Aorta (tissue), 5 donors: Measurements from ENCODE around the gene ANXA10. TPM values are rescaled to one million over a fixed set of nuclear protein-coding genes. Genes with fewer than 3 reads are reported as not detected.
"Not testable (repeated sequence)": the region's sequence is repeated elsewhere in the genome, so short reads cannot be mapped to it uniquely, and the experiment has no call there.

Source experiments
- ATAC-seq: fragments of 200-7000 bp; cut with Tn5 transposase; one replicate; pipeline ENCODE4 v1.9.1; 2022; ENCODE audit warnings: moderate library complexity; ENCODE audit not compliant: low FRiP score
- DNase-seq, 2 donors: peaks; one replicate each; pipeline ENCODE4 v3.0.0-alpha.2; 2020
- H3K27ac ChIP-seq, 2 donors: one replicate each; pipeline ENCODE4 v1.5.1; 2013; ENCODE audit warnings: low read length in 2 of 2, mild to moderate bottlenecking in 2 of 2, moderate library complexity in 2 of 2, control low read depth in 1 of 2, inconsistent platforms in 1 of 2, low read depth in 1 of 2
- H3K27me3 ChIP-seq, 2 donors: one replicate each; pipeline ENCODE4 v1.6.1; 2013; ENCODE audit warnings: control low read depth in 1 of 2, low read length in 1 of 2, mild to moderate bottlenecking in 1 of 2, moderate library complexity in 1 of 2; ENCODE audit not compliant: insufficient read depth in 2 of 2, control insufficient read depth in 1 of 2
- H3K36me3 ChIP-seq, 2 donors: one replicate each; pipeline ENCODE4 v1.6.1; 2013; ENCODE audit warnings: control low read depth in 1 of 2, low read length in 1 of 2, mild to moderate bottlenecking in 1 of 2; ENCODE audit not compliant: insufficient read depth in 2 of 2, control insufficient read depth in 1 of 2
- H3K4me1 ChIP-seq, 2 donors: one replicate each; pipeline ENCODE4 v1.6.1; 2013; ENCODE audit warnings: low read length in 2 of 2, control low read depth in 1 of 2, mild to moderate bottlenecking in 1 of 2, moderate library complexity in 1 of 2; ENCODE audit not compliant: insufficient read depth in 2 of 2, control insufficient read depth in 1 of 2
- H3K4me3 ChIP-seq, 2 donors: one replicate each; pipeline ENCODE4 v1.5.1; 2013; ENCODE audit warnings: low read length in 2 of 2, control low read depth in 1 of 2, mild to moderate bottlenecking in 1 of 2
- H3K9me3 ChIP-seq: one replicate; pipeline ENCODE4 v1.6.1; 2013; ENCODE audit warnings: mild to moderate bottlenecking, low read length; ENCODE audit not compliant: control insufficient read depth
- WGBS, 2 donors: extraction: QIAGEN DNeasy Blood & Tissue Kit; methylation state at CpG; one replicate each; pipeline ENCODE4 v1.1.7; 2013; 5-methylcytosine and 5-hydroxymethylcytosine counted together
- intact Hi-C, 2 donors: fragments of 100-400 bp; cut with DNase I; formaldehyde crosslinking; loops; one replicate each; pipeline versions ENCODE4 v1.14.2 to v1.15.0; 2022
- polyA plus RNA-seq, 2 donors: library from polyadenylated mRNA; stranded (reverse); fragments of 200-250 nt; gene quantifications; one replicate each; pipeline ENCODE4 v1.2.3, GENCODE V29; 2013
- total RNA-seq, 2 donors: library from RNA; stranded (reverse); fragmentation: NEBNext Ultra II Directional; extraction: Animal tissue kit (Norgen Biotek cat#: 25700); gene quantifications; one replicate each; pipeline ENCODE4 v1.2.1, GENCODE V29; 2021
- donor health status: healthy with polysubstance abuse.
- donor health status: Bipolar disorder and iron deficiency.
- donor health status: DM: no; HTN: no; CAD: no.
- donor health status: DM: no; HTN: no; CAD: no.
- donor health status: DM: yes; HTN: yes; CAD: no.

The ANXA10 gene
- total and polyA plus RNA-seq, 4 donors = 0.82 TPM; not detected in 3

GRCh38 chr4:168124008-168124641, 31.8 kb downstream of the ANXA10 start:
- Histone ChIP-seq H3K9me3 (no peaks in the 10 kb centered on the region), H3K4me3 (no peak overlapping the region), H3K27me3 (no peaks in the 10 kb centered on the region), H3K27ac (no peak overlapping the region), H3K4me1 (no peaks in the 10 kb centered on the region), H3K36me3 (no peaks in the 10 kb centered on the region)
- 84 to 88% methylated on average over 5 of the region's 5 CpGs for WGBS, 2 donors
- ATAC-seq = no peak
- no peak for DNase-seq
- intact Hi-C loops = no loop called here

GRCh38 chr4:168126952-168127351, 34.6 kb downstream of the ANXA10 start:
- no peak overlapping the region for H3K27ac ChIP-seq
- H3K9me3 ChIP-seq = no peaks in the 10 kb centered on the region
- no peaks in the 10 kb centered on the region for H3K27me3 ChIP-seq
- H3K4me1 ChIP-seq = no peaks in the 10 kb centered on the region
- H3K36me3 ChIP-seq = no peaks in the 10 kb centered on the region
- ATAC-seq = no peak
- no peak overlapping the region for H3K4me3 ChIP-seq
- WGBS, 2 donors = 68 to 71% methylated on average over 2 of the region's 2 CpGs
- DNase-seq = no peak
- intact Hi-C loops = no loop called here

GRCh38 chr4:168128601-168129000, 36.3 kb downstream of the ANXA10 start:
- Histone ChIP-seq H3K27ac (no peak overlapping the region), H3K27me3 (no peaks in the 10 kb centered on the region), H3K4me3 (no peak overlapping the region), H3K4me1 (no peaks in the 10 kb centered on the region), H3K36me3 (no peaks in the 10 kb centered on the region), H3K9me3 (no peaks in the 10 kb centered on the region)
- DNase-seq = no peak
- intact Hi-C loops = no loop called here
- no peak for ATAC-seq

DNA sequence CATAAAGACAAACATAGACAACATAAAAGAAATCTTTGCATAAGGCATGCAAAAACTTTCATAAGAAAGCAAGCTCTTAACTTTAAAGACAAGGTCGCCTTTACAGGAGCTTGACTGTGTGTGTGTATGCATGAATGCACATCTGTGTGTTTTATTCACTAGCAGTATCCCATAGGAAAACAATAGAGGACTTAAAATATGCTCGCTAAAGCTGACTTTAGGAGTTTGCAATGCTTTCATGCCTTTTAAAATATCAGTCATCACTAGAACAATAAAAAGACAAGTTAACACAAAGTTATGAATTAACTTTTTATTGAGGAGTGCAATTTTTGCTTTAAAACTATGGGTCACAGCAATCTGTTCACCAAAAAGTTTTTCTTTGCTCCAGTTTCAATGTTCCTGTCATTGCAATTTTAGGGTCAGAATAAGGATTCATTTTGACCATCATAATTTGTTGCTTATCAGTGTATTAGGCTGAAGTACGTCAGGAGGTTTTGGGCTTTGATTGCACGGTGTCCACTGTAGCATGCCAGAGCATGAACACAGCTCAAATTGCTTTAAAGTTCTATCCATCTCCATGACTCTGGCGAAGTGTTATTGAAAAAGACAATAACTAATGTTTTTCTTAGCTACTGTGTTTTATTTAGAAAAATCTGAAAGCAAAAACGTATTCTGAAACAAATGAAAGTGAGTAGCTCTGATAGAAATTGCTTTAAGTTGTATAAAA, 36.9 kb downstream of the ANXA10 start:
- ATAC-seq (no peak), DNase-seq (no peak)
- Histone ChIP-seq H3K9me3 (no peaks in the 10 kb centered on the region), H3K4me3 (no peak overlapping the region), H3K4me1 (no peaks in the 10 kb centered on the region), H3K27ac (no peak overlapping the region), H3K27me3 (no peaks in the 10 kb centered on the region), H3K36me3 (no peaks in the 10 kb centered on the region)
- WGBS, 2 donors = 23 to 32% methylated on average over 6 of the region's 6 CpGs
- intact Hi-C loops = no loop called here

- Histone ChIP-seq H3K9me3 (no peaks in the 10 kb centered on the region), H3K36me3 (no peaks in the 10 kb centered on the region), H3K4me3 (no peak overlapping the region), H3K27me3 (no peaks in the 10 kb centered on the region), H3K4me1 (no peaks in the 10 kb centered on the region), H3K27ac (no peak overlapping the region)
- intact Hi-C loops = no loop called here
- DNase-seq = no peak
- no peak for ATAC-seq
- WGBS, 2 donors = 61 to 62% methylated on average over 2 of the region's 2 CpGs
Observed at GRCh38 chr4:168129802-168130201, 37.5 kb downstream of the ANXA10 start.

DNA sequence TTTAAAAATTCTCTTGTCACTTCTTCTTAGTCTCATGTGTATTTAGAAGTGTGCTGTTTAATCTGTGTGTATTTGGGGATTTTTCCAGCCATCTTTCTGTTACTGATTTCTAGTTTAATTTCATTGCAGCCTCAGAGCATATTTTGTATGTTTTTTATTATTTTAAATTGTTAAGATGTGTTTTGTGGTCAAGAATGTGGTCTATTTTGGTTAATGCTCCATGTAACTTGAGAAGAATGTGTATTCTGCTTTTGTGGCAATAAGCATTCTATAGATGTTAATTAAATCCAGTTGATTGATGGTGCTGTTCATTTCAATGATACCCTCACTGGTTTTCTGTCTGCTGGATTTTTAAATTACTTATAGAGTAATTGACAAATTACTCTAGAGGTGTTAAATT, 38.9 kb downstream of the ANXA10 start:
- Histone ChIP-seq H3K9me3 (no peaks in the 10 kb centered on the region), H3K27me3 (no peaks in the 10 kb centered on the region), H3K4me3 (no peak overlapping the region), H3K36me3 (no peaks in the 10 kb centered on the region), H3K27ac (no peak overlapping the region), H3K4me1 (no peaks in the 10 kb centered on the region)
- intact Hi-C loops = no loop called here
- no peak for ATAC-seq
- no peak for DNase-seq

GRCh38 chr4:168134651-168135050, 42.3 kb downstream of the ANXA10 start:
- Histone ChIP-seq H3K36me3 (no peaks in the 10 kb centered on the region), H3K9me3 (no peaks in the 10 kb centered on the region), H3K4me3 (no peak overlapping the region), H3K27ac (no peak overlapping the region), H3K27me3 (peaks cover 0 to 2% of the 10 kb centered on the region in 2 donors), H3K4me1 (no peaks in the 10 kb centered on the region)
- intact Hi-C loops = no loop called here
- DNase-seq (no peak), ATAC-seq (no peak)

GRCh38 chr4:168135860-168136259, 43.5 kb downstream of the ANXA10 start:
- intact Hi-C loops, ATAC-seq, H3K9me3 ChIP-seq, H3K4me3 ChIP-seq, H3K4me1 ChIP-seq, H3K27ac ChIP-seq, DNase-seq, H3K27me3 ChIP-seq, H3K36me3 ChIP-seq: not testable (repeated sequence)
- WGBS, 2 donors = 100% methylated on average over 1 of the region's 1 CpG

GRCh38 chr4:168137695-168138094, 45.4 kb downstream of the ANXA10 start:
- H3K36me3 ChIP-seq, H3K4me1 ChIP-seq, ATAC-seq, H3K9me3 ChIP-seq, H3K27me3 ChIP-seq, H3K27ac ChIP-seq, H3K4me3 ChIP-seq, DNase-seq, intact Hi-C loops: not testable (repeated sequence)
- 86 to 89% methylated on average over 2 of the region's 2 CpGs for whole genome bisulfite sequencing, 2 donors
